Measurements from ENCODE around the gene PGF.

The PGF gene

GRCh38 chr14:74912801-74913200, 42.6 kb downstream of the PGF start:
- no peak for DNase-seq
- intact Hi-C loops (cut with DNase I) = no loop called here

GRCh38 chr14:74912111-74912510, 43.3 kb downstream of the PGF start:
- DNase-seq = no peak
- intact Hi-C loops (cut with DNase I) = no loop called here

GRCh38 chr14:74911704-74912103, 43.7 kb downstream of the PGF start:
- no peak for DNase-seq

GRCh38 chr14:74911221-74911620, 44.2 kb downstream of the PGF start:
- intact Hi-C loops (cut with DNase I) = no loop called here
- no peak for DNase-seq

More at GRCh38 chr14:74911704-74912103, 43.7 kb downstream of the PGF start:
- intact Hi-C loops (cut with DNase I) = no loop called here

GRCh38 chr14:74910556-74910955, 44.8 kb downstream of the PGF start:
- intact Hi-C loops (cut with DNase I) = no loop called here
- DNase-seq = no peak

- intact Hi-C loops (cut with DNase I) = loop anchor here (5.0 kb wide), 1 partner anchor 48 kb away; no protein-coding TSS in a partner anchor
Observed at GRCh38 chr14:74909911-74910310, 45.5 kb downstream of the PGF start.

GRCh38 chr14:74909501-74909900, 45.9 kb downstream of the PGF start:
- DNase-seq = no peak
- intact Hi-C loops (cut with DNase I) = loop anchor here (5.0 kb wide), 1 partner anchor 47 kb away; no protein-coding TSS in a partner anchor

More at GRCh38 chr14:74909911-74910310, 45.5 kb downstream of the PGF start:
- DNase-seq = no peak

GRCh38 chr14:74908861-74909341, 46.5 kb downstream of the PGF start:
- peak in 18 of 42 donors; percentile 11 to 65 (median 52) for DNase-seq
- intact Hi-C loops (cut with DNase I) = loop anchor here (5.0 kb wide), 1 partner anchor 47 kb away; no protein-coding TSS in a partner anchor

- intact Hi-C loops (cut with DNase I) = loop anchor here (5.0 kb wide), 1 partner anchor 45 kb away; no protein-coding TSS in a partner anchor
- peak in 7 of 42 donors; percentile 20 to 58 (median 43) for DNase-seq
Observed at GRCh38 chr14:74907744-74908143, 47.7 kb downstream of the PGF start.

- DNase-seq = no peak
- intact Hi-C loops (cut with DNase I) = loop anchor here (5.0 kb wide), 1 partner anchor 45 kb away; no protein-coding TSS in a partner anchor
Observed at GRCh38 chr14:74906925-74907521, 48.4 kb downstream of the PGF start.

GRCh38 chr14:74905595-74906142, 49.7 kb downstream of the PGF start:
- peak; percentile 47 to 93 (median 82) for DNase-seq

GRCh38 chr14:74904635-74905503, 50.5 kb downstream of the PGF start:
- intact Hi-C loops (cut with DNase I) = loop anchor here (5.0 kb wide), 1 partner anchor 43 kb away; no protein-coding TSS in a partner anchor
- no peak for DNase-seq

More at GRCh38 chr14:74905595-74906142, 49.7 kb downstream of the PGF start:
- intact Hi-C loops (cut with DNase I) = loop anchor here (5.0 kb wide), 1 partner anchor 43 kb away; no protein-coding TSS in a partner anchor

- intact Hi-C loops (cut with DNase I) = no loop called here
- peak in 1 of 42 donors; percentile 15 for DNase-seq
Observed at GRCh38 chr14:74902941-74903705, 52.3 kb downstream of the PGF start.

GRCh38 chr14:74898694-74899093, 56.7 kb downstream of the PGF start:
- intact Hi-C loops (cut with DNase I) = no loop called here
- DNase-seq = no peak

GRCh38 chr14:74898083-74898482, 57.3 kb downstream of the PGF start:
- intact Hi-C loops (cut with DNase I) = no loop called here
- no peak for DNase-seq

- intact Hi-C loops (cut with DNase I) = no loop called here
- no peak for DNase-seq
Observed at GRCh38 chr14:74897642-74898041, 57.8 kb downstream of the PGF start.

GRCh38 chr14:74896400-74896799, 59.0 kb downstream of the PGF start:
- intact Hi-C loops (cut with DNase I) = no loop called here
- DNase-seq = no peak

GRCh38 chr14:74893614-74894091, 61.7 kb downstream of the PGF start:
- DNase-seq = peak in 2 of 42 donors; percentile 25 to 40
- intact Hi-C loops (cut with DNase I) = no loop called here

All from head of caudate nucleus (tissue), 42 donors.